GM10248 (cell line): Measurements from ENCODE around the gene PPARA.
A peak's percentile ranks its signal among the peaks of the same experiment; 100 is the strongest.

Experiments
- CTCF ChIA-PET: fragments of 300-600 bp; sonication (Branson Sonifier 250); formaldehyde crosslinking; extraction: SDS; loops from one replicate; lab custom pipeline; 2021; ENCODE audit warnings: antibody characterized with exemption; lab: Yijun Ruan, JAX
- POLR2A ChIA-PET: fragments of 350-650 bp; sonication (Branson Sonifier 250); formaldehyde crosslinking; extraction: SDS; loops from one replicate; lab custom pipeline; 2020; ENCODE audit warnings: antibody characterized with exemption; lab: Yijun Ruan, JAX
- DNase-seq: peaks from one replicate; pipeline ENCODE4 v3.0.0; 2012; ENCODE audit errors: extremely low spot score
- CTCF ChIP-seq: IDR thresholded peaks from 2 replicates; pipeline ENCODE4 v1.5.1; 2012; ENCODE audit warnings: mild to moderate bottlenecking, low read depth; ENCODE audit errors: extremely low read depth, missing control alignments, control extremely low read depth

The PPARA gene

GRCh38 chr22:46121523-46122287, 28.6 kb upstream of the PPARA start:
- CTCF ChIA-PET: interaction anchor here (0.7 to 10.5 kb wide), 32 partner anchors 12 to 544 kb away, joined by 3 to 254 read pairs (median 4); partner anchors contain the start of genes GTSE1, TRMU and TTC38

GRCh38 chr22:46122511-46122971, 27.8 kb upstream of the PPARA start:
- TF ChIP-seq CTCF: peak; percentile 91
- peak; percentile 90 for DNase-seq
- ChIA-PET POLR2A (interaction anchor here (0.6 kb wide), 1 partner anchor 190 kb away, joined by 8 read pairs; no protein-coding TSS in a partner anchor), CTCF (interaction anchor here (0.7 to 10.5 kb wide), 32 partner anchors 11 to 545 kb away, joined by 3 to 254 read pairs (median 4); partner anchors contain the start of genes GTSE1, TRMU and TTC38)

More at GRCh38 chr22:46121523-46122287, 28.6 kb upstream of the PPARA start:
- POLR2A ChIA-PET: no interaction called here
- no peak for DNase-seq
- no peak for TF ChIP-seq CTCF

- POLR2A ChIA-PET: interaction anchor here (0.6 kb wide), 1 partner anchor 190 kb away, joined by 8 read pairs; no protein-coding TSS in a partner anchor
- CTCF ChIA-PET: interaction anchor here (1.0 to 10.5 kb wide), 17 partner anchors 10 to 418 kb away, joined by 3 to 254 read pairs (median 6); partner anchors contain the start of genes GTSE1 and TRMU
- TF ChIP-seq CTCF: no peak
- DNase-seq: no peak
Measured at GRCh38 chr22:46122980-46123693, 27.2 kb upstream of the PPARA start.

GRCh38 chr22:46123694-46124382, 26.5 kb upstream of the PPARA start:
- CTCF ChIA-PET: interaction anchor here (1.2 to 6.2 kb wide), 6 partner anchors 32 to 418 kb away, joined by 3 to 107 read pairs (median 6); partner anchors contain the start of gene GTSE1
- DNase-seq: no peak
- POLR2A ChIA-PET: no interaction called here
- TF ChIP-seq CTCF: no peak

GRCh38 chr22:46124383-46125144, 25.8 kb upstream of the PPARA start:
- CTCF ChIA-PET: interaction anchor here (1.0 to 6.2 kb wide), 5 partner anchors 9 to 417 kb away, joined by 3 to 107 read pairs (median 4); no protein-coding TSS in a partner anchor

More at GRCh38 chr22:46124383-46125144, 25.8 kb upstream of the PPARA start:
- no peak for TF ChIP-seq CTCF
- POLR2A ChIA-PET: no interaction called here
- DNase-seq: no peak
